Measurements from ENCODE around the gene FCGBP.

The FCGBP gene

DNA sequence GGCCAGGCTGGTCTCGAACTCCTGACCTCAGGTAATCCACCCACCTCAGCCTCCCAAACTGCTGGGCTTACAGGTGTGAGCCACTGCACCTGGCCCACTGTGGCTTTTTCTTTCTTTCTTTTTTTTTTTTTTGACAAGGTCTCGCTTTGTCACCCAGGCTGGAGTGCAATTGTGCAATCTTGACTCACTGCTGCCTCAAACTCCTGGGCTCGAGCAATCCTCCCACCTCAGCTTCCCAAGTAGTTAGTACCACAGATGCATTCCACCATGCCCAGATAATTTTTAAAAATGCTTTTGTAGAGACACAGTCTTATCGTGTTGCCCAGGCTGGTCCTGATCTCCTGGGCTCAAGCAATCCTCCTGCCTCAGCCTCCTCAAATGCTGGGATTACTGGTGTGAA, 12.1 kb upstream of the FCGBP start:
- no peak for DNase-seq (ENCODE audit: low read depth in 2 of 2)

DNA sequence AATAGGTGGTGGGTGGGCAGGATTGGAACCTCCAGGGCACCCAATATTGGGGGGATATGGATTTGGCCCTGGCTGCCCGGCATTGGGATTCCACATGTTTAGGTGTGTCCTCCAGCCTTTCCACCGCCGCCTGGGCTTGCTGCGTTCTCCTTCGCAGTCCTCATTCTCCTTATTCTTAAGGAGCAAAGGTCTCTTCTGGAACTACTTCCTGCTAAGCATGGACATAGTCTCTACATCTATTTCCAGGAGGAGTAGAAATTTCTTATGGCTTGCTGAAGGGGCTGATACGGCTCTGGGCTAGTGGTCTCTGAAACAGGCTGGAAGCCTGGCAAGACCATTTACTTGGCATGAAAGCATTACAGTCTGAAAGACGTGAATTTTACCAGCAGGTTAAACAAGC, 9.2 kb upstream of the FCGBP start:
- DNase-seq (ENCODE audit: low read depth in 2 of 2) = no peak

DNA sequence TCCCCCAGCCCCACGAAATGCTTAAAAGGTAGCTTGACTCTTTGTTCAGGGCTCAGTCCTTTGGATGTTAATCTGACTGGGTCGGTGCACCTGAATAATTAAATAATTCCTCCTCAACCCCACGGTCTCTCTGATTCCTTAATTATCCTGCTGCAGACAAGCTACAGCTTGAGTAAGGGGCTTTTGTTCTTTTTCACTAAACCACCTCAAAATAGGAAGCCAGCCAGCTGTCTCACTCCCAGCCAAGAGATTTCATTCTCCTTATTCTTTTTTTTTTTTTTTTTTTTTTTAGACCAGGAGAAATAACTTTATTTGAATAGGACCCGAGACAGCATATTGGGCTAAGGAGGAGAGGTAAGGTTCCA, 7.9 kb upstream of the FCGBP start:
- DNase-seq (ENCODE audit: low read depth in 2 of 2) = no peak

DNA sequence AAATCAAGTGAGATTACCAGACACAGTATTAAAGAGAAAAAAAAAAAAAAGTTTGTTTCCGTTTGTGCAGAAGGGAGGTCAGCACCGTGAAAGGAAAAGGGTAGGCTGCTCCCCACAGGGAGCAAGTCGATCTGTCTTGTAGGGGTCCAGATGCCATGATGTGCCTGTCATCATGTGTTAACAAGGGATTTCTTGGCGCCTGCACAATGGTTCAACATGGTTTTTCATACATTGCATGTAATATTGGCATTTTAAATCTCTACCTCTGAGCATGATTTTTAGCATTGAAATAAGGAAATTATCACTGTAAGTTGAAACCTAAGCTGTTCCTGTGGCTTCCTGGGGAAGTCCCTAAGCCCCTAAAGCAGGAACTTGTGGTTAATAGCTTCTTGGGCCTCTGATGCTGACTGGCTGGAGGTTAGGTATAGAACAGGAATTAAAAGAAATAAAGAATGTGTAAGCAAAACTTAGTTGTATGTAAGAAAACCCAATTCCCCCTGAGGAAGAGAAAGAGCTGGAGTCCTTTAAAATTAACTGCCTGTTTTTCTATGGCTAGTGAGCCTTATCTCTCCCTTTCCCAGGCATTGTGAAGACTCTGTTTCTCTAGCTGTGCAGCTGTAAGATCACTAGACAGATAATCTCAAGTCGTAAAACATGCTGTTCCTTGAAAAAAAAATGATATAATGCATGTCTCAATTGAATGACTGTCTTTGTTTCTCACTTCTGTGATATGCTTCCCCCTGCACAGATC, 7.4 kb upstream of the FCGBP start:
- DNase-seq (ENCODE audit: low read depth in 2 of 2) = peak; percentile 28 to 57

DNA sequence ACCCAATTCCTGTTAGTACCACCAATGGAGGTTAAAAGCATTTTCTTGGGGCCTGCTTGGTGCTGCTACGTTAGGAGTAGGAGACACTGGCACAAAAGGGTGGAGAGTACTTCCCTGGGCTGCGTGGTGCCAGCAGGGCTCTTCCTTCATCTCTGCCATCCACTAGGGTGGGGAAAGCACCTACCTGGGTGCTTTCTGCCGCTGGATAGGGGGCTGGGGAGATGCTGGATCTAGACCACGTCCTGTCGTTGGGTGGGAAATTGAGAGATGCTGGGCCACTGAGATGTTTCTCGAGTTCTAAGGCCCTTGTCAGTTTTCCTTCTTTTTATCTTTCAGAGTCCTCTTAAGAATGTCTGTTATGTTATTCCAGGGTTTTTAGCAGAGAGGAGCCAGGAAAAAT, 6.7 kb upstream of the FCGBP start:
- no peak for DNase-seq (ENCODE audit: low read depth in 2 of 2)

DNA sequence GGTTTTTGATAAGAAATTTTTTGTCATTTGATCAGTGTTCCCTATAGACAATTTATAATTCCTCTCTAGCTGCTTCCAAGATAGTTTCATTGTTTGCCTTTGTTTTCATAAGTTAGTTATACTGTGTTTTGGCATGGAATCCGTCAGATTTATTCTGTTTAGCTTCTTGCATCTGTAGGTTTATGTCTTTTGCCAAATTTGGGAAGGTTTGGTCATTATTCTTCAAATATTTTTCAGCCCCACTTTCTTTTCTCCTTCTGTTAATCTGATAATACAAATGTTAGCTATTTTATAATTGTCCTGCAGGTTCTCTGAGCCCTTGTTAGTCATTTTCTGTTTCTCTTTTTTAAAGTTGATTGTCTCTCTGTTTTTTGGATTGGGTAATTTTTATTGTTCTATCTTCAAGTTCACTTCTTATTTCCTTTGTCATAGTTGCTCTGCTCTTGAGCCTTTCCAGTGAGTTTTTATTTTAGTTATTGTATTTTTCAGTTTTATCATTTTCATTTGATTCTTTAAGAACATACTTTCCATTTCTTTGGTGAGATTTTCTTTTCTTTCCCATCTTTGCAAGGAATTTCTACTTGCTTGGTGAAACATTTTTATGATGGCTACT, 5.9 kb upstream of the FCGBP start:
- DNase-seq (ENCODE audit: low read depth in 2 of 2) = no peak

DNA sequence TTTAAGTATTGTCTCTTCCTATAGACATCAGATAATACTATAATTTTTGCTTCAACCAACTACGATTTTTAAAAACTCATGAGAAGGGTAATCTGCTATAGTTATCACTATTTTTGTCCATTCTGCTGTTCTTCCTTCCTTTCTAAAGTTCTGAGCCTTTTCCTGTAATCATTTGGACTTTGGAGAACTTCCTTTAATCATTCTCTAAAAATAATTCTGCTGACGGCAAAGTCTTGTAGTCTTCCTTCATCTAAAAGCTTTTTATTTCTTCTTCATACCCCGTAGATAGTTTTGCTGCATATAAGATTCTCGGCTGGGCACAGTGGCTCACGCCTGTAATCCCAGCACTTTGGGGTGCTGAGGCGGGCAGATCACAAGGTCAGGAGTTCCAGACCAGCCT, 5.1 kb upstream of the FCGBP start:
- DNase-seq (ENCODE audit: low read depth in 2 of 2) = no peak

DNA sequence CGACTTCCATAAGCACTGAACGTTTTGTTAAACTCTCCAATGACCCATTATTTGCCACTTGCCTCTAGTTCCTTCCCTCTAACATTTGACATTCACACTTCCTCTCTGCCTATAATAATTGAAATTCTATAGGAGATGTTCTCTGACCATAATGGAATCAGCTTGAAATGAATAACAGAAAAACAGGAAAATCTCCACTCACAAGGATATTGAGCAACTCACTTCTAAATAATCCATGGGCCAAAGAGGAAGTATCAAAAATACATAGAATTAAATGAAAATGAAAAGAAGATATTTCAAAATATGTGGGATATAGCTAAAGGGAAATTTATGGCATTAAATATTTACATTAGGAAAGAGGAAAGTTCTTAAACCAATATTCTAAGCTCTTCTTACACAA, 3.4 kb upstream of the FCGBP start:
- no peak for DNase-seq (ENCODE audit: low read depth in 2 of 2)

DNA sequence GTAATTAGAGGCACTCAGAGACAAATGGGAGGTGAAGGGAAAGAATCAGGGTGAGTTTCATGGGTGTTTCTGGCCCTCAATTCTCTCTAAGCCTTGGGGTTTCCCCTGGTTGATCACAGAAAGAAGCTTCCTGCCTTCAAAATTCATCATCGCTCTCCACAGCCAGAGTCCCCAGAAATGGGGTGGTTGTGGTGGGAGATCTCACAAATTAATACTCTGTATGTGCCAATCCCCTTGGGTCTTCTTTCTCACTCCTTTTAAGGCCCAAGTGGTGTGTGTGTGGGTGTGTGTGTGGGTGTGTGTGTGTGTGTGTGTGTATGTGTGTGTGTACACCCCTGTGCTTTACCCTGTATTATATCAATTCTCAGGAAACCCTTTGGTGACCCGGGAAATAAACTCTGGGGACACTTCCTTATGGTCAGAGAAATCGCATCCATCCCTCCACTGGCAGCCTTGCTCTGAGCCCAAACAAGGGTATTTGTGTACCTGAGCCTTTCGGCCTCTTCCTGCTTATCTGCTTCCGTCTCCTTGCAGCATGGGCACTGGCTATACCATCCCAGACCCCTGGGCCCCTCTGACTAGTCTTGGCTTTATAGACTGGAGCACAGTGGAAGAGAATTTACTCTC, 2.8 kb upstream of the FCGBP start:
- DNase-seq (ENCODE audit: low read depth in 2 of 2) = peak; percentile 20 to 47

DNA sequence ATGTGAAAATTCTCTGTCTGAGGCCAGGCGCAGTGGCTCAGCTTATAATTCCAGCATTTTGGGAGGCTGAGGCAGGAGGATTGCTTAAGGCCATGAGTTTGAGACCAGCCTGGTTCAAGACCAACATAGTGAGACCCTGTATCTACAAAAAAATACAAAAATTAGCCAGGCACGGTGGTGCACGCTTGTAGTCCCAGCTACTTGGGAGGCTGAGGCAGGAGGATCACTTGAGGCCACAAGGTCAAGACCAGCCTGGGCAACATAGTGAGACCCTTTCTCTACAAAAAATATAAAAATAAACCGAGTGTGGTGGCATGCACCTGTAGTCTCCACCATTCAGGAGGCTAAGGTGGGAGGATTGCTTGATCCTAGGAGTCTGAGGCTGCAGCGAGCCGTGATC, 2.2 kb upstream of the FCGBP start:
- no peak for DNase-seq (ENCODE audit: low read depth in 2 of 2)

DNA sequence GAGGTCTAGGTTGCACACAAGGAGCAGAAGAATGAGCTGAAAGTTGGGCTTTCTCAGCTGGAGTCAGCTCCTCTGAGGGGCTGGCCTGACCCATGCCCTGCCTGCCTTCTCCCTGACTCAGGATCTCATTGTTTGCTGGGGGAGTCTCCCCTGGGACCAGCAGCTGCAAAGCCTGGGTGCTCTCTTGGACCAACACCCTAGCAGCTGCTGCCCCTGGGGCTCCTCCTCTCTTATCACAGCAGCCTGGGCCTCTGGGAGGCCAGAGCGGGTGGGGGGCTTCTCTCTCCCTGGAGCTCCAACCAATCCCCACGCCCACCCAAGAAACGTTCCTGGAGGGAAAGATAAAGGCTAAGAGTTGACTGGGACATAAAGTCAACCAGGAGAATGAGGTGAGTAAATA, 1.6 kb upstream of the FCGBP start:
- no peak for DNase-seq (ENCODE audit: low read depth in 2 of 2)

DNA sequence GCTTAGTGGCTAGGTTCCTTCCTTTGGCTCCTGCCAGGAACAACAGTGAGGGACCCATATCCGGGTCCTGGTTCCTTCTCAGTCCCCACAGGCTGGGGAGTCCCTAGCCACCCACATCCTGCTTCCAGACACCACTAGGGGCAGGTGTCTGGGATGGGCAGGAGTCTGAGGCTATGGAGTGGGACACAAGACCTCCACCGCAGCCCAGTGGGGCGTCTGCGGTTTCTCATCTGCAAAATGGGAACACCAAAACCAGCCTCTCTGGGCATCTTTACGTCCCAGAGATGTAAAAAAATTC, 879 bp upstream of the FCGBP start:
- no peak for DNase-seq (ENCODE audit: low read depth in 2 of 2)

DNA sequence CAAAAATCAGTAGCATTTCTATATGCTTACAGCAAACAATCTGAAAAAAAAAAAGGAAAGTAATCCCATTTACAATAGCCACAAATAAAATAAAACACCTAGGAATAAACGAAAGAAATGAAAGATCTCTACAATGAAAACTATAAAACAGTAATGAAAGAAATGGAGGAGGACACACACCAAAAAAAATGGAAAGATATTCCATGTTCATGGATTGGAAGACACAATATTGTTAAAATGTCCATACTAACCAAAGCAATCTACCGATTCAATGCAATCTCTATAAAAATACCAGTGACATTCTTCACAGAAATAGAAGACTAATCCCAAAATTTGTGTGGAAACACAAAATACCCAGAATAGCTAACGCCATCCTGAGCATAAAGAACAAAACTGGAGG, 4.7 kb downstream of the FCGBP start:
- no peak for DNase-seq (ENCODE audit: low read depth in 2 of 2)

DNA sequence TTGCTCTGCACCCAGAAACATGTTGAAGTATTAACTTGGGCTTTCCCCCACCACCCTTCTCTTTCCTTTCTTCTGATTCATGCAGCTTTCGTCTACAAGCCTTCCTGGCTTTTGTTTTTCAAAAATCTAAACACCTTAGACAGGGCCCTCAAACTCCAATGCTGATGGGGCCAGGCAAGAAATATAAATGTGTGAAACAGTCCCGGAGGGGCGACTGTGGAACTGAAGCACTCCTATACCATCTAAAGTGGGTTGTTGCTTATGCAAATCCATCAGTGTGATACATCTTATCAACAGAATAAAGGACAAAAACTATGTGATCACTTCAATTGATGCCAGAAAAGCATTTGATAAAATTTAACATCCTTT, 6.1 kb downstream of the FCGBP start:
- DNase-seq (ENCODE audit: low read depth in 2 of 2) = no peak

DNA sequence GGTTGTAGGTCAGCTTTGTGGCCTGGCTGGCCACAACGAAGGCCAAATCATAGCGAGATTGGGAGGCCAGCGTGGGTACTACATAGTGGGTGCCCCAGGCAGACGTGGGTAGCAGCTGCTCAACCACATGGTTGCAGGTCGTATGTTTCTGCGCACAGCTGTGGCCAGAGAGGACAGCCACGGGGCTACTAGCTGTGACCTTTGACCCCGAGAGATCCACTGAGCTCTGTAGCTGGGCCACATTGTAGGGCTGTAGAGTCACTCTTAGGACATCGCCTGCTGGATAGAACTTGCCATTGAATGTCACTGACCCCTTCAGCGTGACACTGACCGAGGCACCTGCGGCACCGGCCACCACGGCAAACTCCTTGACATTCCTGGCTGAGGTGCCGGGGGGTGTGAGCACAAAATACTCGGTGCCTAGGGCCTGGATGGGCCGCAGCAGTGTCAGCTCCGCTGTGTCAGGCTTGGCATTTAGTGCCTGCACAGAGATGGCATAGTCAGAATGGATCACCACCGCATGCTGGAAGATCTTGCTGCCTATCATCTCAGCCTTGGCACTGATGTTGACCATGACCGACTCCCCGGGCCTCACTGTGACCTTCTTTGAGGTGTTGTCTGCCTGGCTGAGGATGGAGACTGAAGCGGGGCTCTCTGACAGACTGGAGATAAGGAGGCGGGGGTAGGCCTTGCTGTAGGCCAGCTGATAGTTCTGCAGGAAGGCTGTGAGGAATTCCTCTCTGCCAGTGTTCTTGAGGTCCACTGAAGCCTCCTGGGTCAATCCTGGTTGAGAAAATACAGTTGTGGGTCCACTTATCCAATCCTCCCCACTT, 6.7 kb downstream of the FCGBP start:
- DNase-seq (ENCODE audit: low read depth in 2 of 2) = no peak

DNA sequence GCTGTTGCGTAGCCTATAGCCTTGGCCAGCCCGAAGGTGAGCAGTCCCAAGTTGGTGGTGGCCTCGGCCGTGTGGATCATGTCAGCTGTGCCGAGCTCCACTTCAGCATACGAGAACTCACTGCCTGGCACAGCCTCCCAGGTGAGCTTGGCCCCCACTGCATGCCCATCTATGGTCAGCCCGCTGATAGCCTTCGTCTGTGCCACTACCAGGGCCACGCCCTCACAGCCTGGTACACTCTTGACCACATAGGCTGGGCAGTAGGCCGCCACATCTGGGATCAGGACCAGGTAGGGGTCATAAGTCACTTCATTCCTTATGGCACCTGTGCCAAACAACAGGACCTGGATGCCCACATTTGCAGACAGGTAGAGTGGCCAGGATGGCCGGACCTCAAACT, 7.4 kb downstream of the FCGBP start:
- no peak for DNase-seq (ENCODE audit: low read depth in 2 of 2)

DNA sequence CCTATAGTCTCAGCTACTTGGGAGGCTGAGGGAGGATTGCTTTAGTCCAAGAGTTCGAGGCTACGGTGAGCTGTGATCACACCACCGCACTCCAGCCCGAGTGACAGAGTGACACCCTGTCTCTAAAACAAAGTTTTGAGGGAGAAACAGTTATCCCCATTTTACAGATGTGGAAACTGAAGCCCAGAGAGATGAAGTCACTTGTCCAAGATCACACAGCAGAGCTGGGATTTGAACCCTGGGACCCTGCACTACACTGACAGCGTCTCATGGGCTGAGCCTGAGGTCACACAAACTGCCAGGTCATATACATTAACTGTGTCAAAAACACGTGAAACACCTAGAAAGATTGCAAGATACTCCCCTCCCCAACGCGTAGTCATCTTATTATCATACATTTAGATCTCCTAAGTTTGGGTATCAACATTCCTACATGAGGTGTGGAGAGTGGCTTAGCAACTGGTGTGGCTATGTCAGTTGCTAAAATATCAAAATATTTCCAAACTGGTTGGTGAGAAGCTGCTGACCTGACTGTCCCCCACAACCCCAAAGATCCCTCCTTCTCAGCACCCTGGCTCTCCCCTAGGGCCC, 8.2 kb downstream of the FCGBP start:
- no peak for DNase-seq (ENCODE audit: low read depth in 2 of 2)

DNA sequence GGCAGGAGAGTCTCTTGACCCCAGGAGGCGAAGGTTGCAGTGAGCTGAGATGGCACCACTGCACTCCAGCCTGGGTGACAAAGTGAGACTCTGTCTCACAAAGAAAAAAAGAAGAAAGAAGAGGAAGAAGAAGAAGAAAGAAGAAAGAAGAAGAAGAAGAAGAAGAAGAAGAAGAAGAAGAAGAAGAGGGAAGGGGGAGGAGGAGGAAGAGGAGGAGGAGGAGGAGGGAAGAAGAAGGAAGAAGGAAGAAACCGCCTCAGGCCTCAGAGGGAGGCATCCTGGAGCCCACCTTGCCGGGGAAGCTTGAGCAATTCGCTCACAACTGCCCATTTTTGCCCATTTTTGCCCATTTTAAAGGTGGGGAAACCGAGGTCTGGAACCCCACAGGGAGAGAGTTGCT, 9.5 kb downstream of the FCGBP start:
- DNase-seq (ENCODE audit: low read depth in 2 of 2) = no peak

DNA sequence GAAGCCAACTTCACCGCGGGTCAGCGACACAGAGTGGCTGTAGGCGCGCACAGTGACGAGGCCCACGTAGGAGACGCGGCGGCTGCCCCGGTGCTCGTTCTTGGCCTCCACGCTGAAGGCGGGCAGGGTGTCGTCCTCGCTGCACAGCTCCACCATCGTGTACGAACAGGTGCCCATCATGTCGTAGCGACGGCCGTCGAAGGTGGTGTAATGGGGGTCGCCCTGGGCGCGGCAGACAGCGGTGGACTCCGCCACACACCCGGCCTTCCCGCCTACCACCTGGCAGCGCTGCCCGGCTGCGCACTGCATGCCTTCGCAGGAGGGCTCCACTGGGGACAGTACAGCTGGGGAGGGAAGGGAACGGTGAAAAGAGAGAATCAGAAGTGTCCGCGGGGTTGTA, 10.0 kb downstream of the FCGBP start:
- DNase-seq (ENCODE audit: low read depth in 2 of 2) = no peak

DNA sequence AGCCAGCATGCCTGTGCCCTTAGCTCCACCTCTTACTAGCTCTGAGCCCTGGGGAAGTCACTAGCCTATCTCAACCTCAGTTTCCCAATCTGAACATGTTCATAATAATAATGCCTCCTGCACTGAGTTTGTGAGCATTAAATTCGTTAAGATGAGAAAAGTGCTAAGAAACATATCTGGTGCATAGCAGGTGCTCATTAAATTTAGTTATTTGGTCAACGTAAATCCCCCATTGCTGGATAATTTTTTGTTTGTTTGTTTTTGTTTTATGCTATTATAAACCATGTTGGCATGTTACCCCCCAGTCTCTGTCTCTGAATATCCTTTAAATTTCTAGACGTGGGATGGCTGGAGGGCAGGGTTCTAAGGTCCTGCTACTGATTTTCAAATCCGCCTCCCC, 10.6 kb downstream of the FCGBP start:
- DNase-seq (ENCODE audit: low read depth in 2 of 2) = no peak

DNA sequence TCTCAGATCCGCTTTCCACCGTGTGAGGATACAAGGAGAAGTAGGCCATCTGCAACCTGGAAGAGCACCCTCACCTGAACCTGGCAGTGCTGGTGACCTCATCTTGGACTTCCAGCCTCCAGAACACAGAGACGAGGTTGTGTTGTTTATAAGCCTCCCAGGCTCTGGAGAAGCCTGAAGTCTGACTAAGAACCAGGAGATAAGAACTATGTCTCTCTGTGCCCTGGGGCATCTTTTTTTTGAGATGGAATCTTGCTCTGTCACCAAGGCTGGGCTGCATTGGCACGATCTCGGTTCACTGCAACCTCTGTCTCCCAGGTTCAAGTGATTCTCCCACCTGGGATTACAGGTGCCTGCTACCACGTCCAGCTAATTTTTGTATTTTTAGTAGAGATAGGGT, 14.5 kb downstream of the FCGBP start:
- no peak for DNase-seq (ENCODE audit: low read depth in 2 of 2)

DNA sequence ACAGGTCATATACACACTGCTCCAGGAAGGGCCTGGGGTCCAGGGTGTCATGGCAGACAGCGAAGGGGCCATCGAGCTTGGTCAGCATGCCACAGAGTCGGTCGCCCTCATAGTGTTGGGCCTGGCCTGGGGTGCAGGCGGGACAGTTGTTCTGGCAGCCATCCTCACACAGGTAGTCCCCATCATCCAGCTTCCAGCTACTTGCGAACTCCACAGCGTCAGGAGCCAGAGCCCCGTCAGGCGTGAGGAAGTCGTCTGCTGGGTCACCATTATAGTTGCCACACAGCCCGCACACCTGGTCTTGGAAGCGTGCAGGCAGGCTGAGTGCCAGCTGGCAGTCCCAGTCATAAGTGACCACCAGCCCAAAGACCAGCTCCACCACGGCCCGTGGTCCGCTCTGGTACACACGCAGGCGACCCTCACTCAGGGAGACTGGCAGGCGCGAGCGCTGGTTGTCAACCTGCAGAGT, 16.2 kb downstream of the FCGBP start:
- no peak for DNase-seq (ENCODE audit: low read depth in 2 of 2)

Measured in activated CD8-positive, alpha-beta memory T cell treated with anti-CD3 and anti-CD28 coated beads for 4 hours (primary cell).